Natural killer cell (primary cell): Measurements from ENCODE around the gene NANOS2. TPM values are rescaled to one million over a fixed set of nuclear protein-coding genes. Genes with fewer than 3 reads are reported as not detected.

Experiments used
- ATAC-seq, 3 donors: fragments of 150-1000 bp in 2 of 3; fragments of 200-7000 bp in 1 of 3; cut with Tn5 transposase; 1 replicate in 1 of 3; 2 replicates in 2 of 3; pipeline ENCODE4 v1.10.0; 2021; ENCODE audit warnings: mild to moderate bottlenecking in 2 of 3, moderate library complexity in 2 of 3
- DNase-seq, 2 donors: peaks; one replicate each; pipeline versions ENCODE4 v3.0.0 to v3.0.0-alpha.2; 2013 to 2021; ENCODE audit warnings: mixed read lengths in 1 of 2
- H3K27ac ChIP-seq: one replicate; pipeline ENCODE4 v1.5.1; 2013; ENCODE audit warnings: mild to moderate bottlenecking, low read length
- H3K27me3 ChIP-seq: one replicate; pipeline ENCODE4 v1.6.1; 2013; ENCODE audit warnings: low read length; ENCODE audit not compliant: control insufficient read depth, insufficient read depth
- H3K36me3 ChIP-seq: one replicate; pipeline ENCODE4 v1.6.1; 2013; ENCODE audit warnings: low read length; ENCODE audit not compliant: control insufficient read depth, insufficient read depth
- H3K4me1 ChIP-seq: one replicate; pipeline ENCODE4 v1.6.1; 2013; ENCODE audit warnings: low read length; ENCODE audit not compliant: control insufficient read depth, insufficient read depth
- H3K4me3 ChIP-seq: one replicate; pipeline ENCODE4 v1.5.1; 2013; ENCODE audit warnings: low read length
- H3K9me3 ChIP-seq: one replicate; pipeline ENCODE4 v1.6.1; 2013; ENCODE audit warnings: low read length; ENCODE audit not compliant: control insufficient read depth, insufficient read depth
- H3K27ac Mint-ChIP-seq, 2 donors: one replicate each; pipeline ENCODE4 v1.8.0; 2022; ENCODE audit warnings: mild to moderate bottlenecking in 2 of 2, mixed read lengths in 2 of 2, moderate library complexity in 1 of 2
- H3K27me3 Mint-ChIP-seq, 2 donors: one replicate each; pipeline ENCODE4 v1.8.0; 2022; ENCODE audit warnings: low read depth in 2 of 2, mixed read lengths in 2 of 2
- H3K36me3 Mint-ChIP-seq: one replicate; pipeline ENCODE4 v1.8.0; 2022; ENCODE audit warnings: mixed read lengths
- H3K4me1 Mint-ChIP-seq, 2 donors: one replicate each; pipeline ENCODE4 v1.8.0; 2022; ENCODE audit warnings: mixed read lengths in 2 of 2
- H3K4me3 Mint-ChIP-seq: one replicate; pipeline ENCODE4 v1.8.0; 2022; ENCODE audit warnings: mild to moderate bottlenecking, moderate library complexity, mixed read lengths
- H3K9me3 Mint-ChIP-seq, 2 donors: one replicate each; pipeline ENCODE4 v1.8.0; 2022; ENCODE audit warnings: mixed read lengths in 2 of 2
- CTCF ChIP-seq: fragments of 200-600 bp; IDR thresholded peaks from one replicate; pipeline ENCODE4 v1.8.0; 2022; ENCODE audit warnings: antibody characterized with exemption
- WGBS: methylation state at CpG from one replicate; pipeline ENCODE4 v1.1.7; 2013; ENCODE audit warnings: missing lambda C conversion rate; ENCODE audit not compliant: insufficient coverage; 5-methylcytosine and 5-hydroxymethylcytosine counted together
- intact Hi-C: fragments of 100-400 bp; cut with micrococcal nuclease; formaldehyde crosslinking; loops from one replicate; pipeline ENCODE4 v1.14.2; 2022
- total RNA-seq, 4 donors: library from RNA; stranded (reverse); fragments of 120-200 nt in 1 of 4; gene quantifications; one replicate each; pipeline versions ENCODE4 v1.2.3 to v1.2.4, GENCODE V29; 2013 to 2022

The NANOS2 gene
- total RNA-seq, 3 donors from 2014 or later (not counting 1 experiment from before 2014, with no cell fraction given), result not detected

GRCh38 chr19:45920458-45920857 is 5.9 kb upstream of the NANOS2 start:
- no peak overlapping the region for H3K27ac Mint-ChIP-seq
- Histone ChIP-seq H3K27me3 (no peaks in the 10 kb centered on the region), H3K27ac (no peak overlapping the region), H3K4me3 (no peak overlapping the region), H3K9me3 (no peaks in the 10 kb centered on the region), H3K4me1 (no peaks in the 10 kb centered on the region), H3K36me3 (no peaks in the 10 kb centered on the region)
- DNase-seq (no peak), ATAC-seq (no peak)
- H3K4me1 Mint-ChIP-seq, result peaks cover 0 to 6% of the 10 kb centered on the region in 2 donors
- H3K4me3 Mint-ChIP-seq, result no peak overlapping the region
- WGBS, result 70% methylated on average over 8 of the region's 8 CpGs
- H3K36me3 Mint-ChIP-seq, result no peaks in the 10 kb centered on the region
- intact Hi-C loops, result no loop called here
- no peaks in the 10 kb centered on the region for H3K9me3 Mint-ChIP-seq
- H3K27me3 Mint-ChIP-seq, result peaks cover 11 to 19% of the 10 kb centered on the region in 2 donors
- no peak for TF ChIP-seq CTCF

- no peak for TF ChIP-seq CTCF
- WGBS, result 48% methylated on average over 6 of the region's 7 CpGs
- Mint-ChIP-seq H3K9me3 (no peaks in the 10 kb centered on the region), H3K4me3 (no peak overlapping the region), H3K27ac (no peak overlapping the region), H3K4me1 (peaks cover 0 to 6% of the 10 kb centered on the region in 2 donors), H3K27me3 (peaks cover 11 to 19% of the 10 kb centered on the region in 2 donors), H3K36me3 (no peaks in the 10 kb centered on the region)
- Histone ChIP-seq H3K4me3 (no peak overlapping the region), H3K27ac (no peak overlapping the region), H3K9me3 (no peaks in the 10 kb centered on the region), H3K4me1 (no peaks in the 10 kb centered on the region), H3K27me3 (no peaks in the 10 kb centered on the region), H3K36me3 (no peaks in the 10 kb centered on the region)
- DNase-seq, result no peak
- intact Hi-C loops, result no loop called here
- no peak for ATAC-seq
Observed at GRCh38 chr19:45919678-45920077, 5.1 kb upstream of the NANOS2 start.

- no peak for ATAC-seq
- peaks cover 0 to 6% of the 10 kb centered on the region in 2 donors for H3K4me1 Mint-ChIP-seq
- no peaks in the 10 kb centered on the region for H3K27me3 ChIP-seq
- H3K9me3 ChIP-seq, result no peaks in the 10 kb centered on the region
- no peak overlapping the region for H3K27ac Mint-ChIP-seq
- TF ChIP-seq CTCF, result no peak
- no peaks in the 10 kb centered on the region for H3K4me1 ChIP-seq
- peaks cover 12 to 19% of the 10 kb centered on the region in 2 donors for H3K27me3 Mint-ChIP-seq
- intact Hi-C loops, result no loop called here
- H3K36me3 Mint-ChIP-seq, result no peaks in the 10 kb centered on the region
- no peak overlapping the region for H3K4me3 ChIP-seq
- H3K27ac ChIP-seq, result no peak overlapping the region
- no peak overlapping the region for H3K4me3 Mint-ChIP-seq
- 79% methylated on average over 4 of the region's 4 CpGs for WGBS
- no peaks in the 10 kb centered on the region for H3K36me3 ChIP-seq
- H3K9me3 Mint-ChIP-seq, result no peaks in the 10 kb centered on the region
- DNase-seq, result no peak
Observed at GRCh38 chr19:45918721-45919120, 4.1 kb upstream of the NANOS2 start.

GRCh38 chr19:45917421-45918091 is 3.0 kb upstream of the NANOS2 start:
- 40% methylated on average over 1 of the region's 4 CpGs for WGBS
- Histone ChIP-seq H3K4me1 (no peaks in the 10 kb centered on the region), H3K36me3 (no peaks in the 10 kb centered on the region), H3K27ac (no peak overlapping the region), H3K9me3 (no peaks in the 10 kb centered on the region), H3K27me3 (no peaks in the 10 kb centered on the region), H3K4me3 (no peak overlapping the region)
- Mint-ChIP-seq H3K4me3 (no peak overlapping the region), H3K36me3 (no peaks in the 10 kb centered on the region), H3K4me1 (peaks cover 0 to 4% of the 10 kb centered on the region in 2 donors), H3K27ac (no peak overlapping the region), H3K27me3 (peaks cover 23 to 26% of the 10 kb centered on the region in 2 donors), H3K9me3 (no peaks in the 10 kb centered on the region)
- TF ChIP-seq CTCF, result no peak
- no peak for DNase-seq
- ATAC-seq, result no peak
- intact Hi-C loops, result no loop called here
